PC-9 (cell line): ENCODE data around the gene LCAT.

Experiments used
- EZH2 ChIP-seq: fragments of 200-600 bp; sonication (generic); IDR thresholded peaks from 2 replicates; pipeline ENCODE4 v1.8.0; 2017; ENCODE audit warnings: antibody characterized with exemption, low read depth
- TF ChIP-seq, protein P1 (sequence below): fragments of 200-600 bp; sonication (generic); conservative IDR thresholded peaks from 2 replicates; pipeline ENCODE4 v1.6.1; 2017; ENCODE audit warnings: mixed run types, antibody characterized with exemption, mild to moderate bottlenecking, moderate library complexity

DNA sequence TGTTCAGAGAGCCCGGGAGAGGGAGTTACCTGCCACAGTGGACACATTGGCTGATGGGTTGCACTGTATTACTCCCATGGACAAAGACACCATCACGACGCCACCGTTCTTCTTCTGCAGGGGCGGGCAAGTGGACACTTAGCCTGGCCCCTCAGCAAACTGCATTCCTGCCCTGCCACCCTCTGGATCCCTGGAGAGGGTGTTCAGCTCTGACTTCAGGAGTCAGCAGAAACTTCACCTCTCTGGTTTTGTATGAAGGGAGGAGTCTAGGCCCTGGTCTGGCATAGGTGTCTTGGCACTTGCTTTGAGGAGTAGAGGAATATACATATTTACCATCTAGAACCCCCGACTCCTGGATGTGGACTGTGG lies 46.1 kb upstream of the LCAT start:
- TF ChIP-seq, protein P1, sequence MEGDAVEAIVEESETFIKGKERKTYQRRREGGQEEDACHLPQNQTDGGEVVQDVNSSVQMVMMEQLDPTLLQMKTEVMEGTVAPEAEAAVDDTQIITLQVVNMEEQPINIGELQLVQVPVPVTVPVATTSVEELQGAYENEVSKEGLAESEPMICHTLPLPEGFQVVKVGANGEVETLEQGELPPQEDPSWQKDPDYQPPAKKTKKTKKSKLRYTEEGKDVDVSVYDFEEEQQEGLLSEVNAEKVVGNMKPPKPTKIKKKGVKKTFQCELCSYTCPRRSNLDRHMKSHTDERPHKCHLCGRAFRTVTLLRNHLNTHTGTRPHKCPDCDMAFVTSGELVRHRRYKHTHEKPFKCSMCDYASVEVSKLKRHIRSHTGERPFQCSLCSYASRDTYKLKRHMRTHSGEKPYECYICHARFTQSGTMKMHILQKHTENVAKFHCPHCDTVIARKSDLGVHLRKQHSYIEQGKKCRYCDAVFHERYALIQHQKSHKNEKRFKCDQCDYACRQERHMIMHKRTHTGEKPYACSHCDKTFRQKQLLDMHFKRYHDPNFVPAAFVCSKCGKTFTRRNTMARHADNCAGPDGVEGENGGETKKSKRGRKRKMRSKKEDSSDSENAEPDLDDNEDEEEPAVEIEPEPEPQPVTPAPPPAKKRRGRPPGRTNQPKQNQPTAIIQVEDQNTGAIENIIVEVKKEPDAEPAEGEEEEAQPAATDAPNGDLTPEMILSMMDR = no peak
- no peak for TF ChIP-seq EZH2
